CD4-positive, alpha-beta T cell treated with Interleukin-15 for 4 hours (primary cell): ENCODE results near the gene ST8SIA4.

Experiments
- DNase-seq: peaks from one replicate; pipeline ENCODE4 v3.0.0-alpha.2; 2020; ENCODE audit warnings: low spot score

The ST8SIA4 gene

GRCh38 chr5:100779669-100780375 lies 123.3 kb downstream of the ST8SIA4 start:
- peak; percentile 7 for DNase-seq

GRCh38 chr5:100777680-100778300 lies 125.3 kb downstream of the ST8SIA4 start:
- peak; percentile 19 for DNase-seq

GRCh38 chr5:100775533-100775855 lies 127.6 kb downstream of the ST8SIA4 start:
- no peak for DNase-seq

GRCh38 chr5:100772548-100772947 lies 130.5 kb downstream of the ST8SIA4 start:
- DNase-seq = no peak

- no peak for DNase-seq
Measured at GRCh38 chr5:100772006-100772405, 131.1 kb downstream of the ST8SIA4 start.

- DNase-seq = no peak
Measured at GRCh38 chr5:100771181-100771580, 131.9 kb downstream of the ST8SIA4 start.

GRCh38 chr5:100768221-100768620 lies 134.9 kb downstream of the ST8SIA4 start:
- DNase-seq = no peak

- no peak for DNase-seq
Measured at GRCh38 chr5:100762995-100763394, 140.1 kb downstream of the ST8SIA4 start.

- DNase-seq = no peak
Measured at GRCh38 chr5:100762108-100762507, 141.0 kb downstream of the ST8SIA4 start.

GRCh38 chr5:100761192-100761591 lies 141.9 kb downstream of the ST8SIA4 start:
- no peak for DNase-seq

- DNase-seq = no peak
Measured at GRCh38 chr5:100760688-100761087, 142.4 kb downstream of the ST8SIA4 start.

GRCh38 chr5:100758780-100759179 lies 144.3 kb downstream of the ST8SIA4 start:
- no peak for DNase-seq

GRCh38 chr5:100758306-100758705 lies 144.8 kb downstream of the ST8SIA4 start:
- no peak for DNase-seq

GRCh38 chr5:100757618-100758017 lies 145.5 kb downstream of the ST8SIA4 start:
- no peak for DNase-seq
